Aorta (tissue), 5 donors: ENCODE measurements around the gene TRIM47. TPM values are rescaled to one million over a fixed set of nuclear protein-coding genes. Genes with fewer than 3 reads are reported as not detected.
"Not testable (repeated sequence)": the region's sequence is repeated elsewhere in the genome, so short reads cannot be mapped to it uniquely, and the experiment has no call there.

Experiments
- ATAC-seq: fragments of 200-7000 bp; cut with Tn5 transposase; one replicate; pipeline ENCODE4 v1.9.1; 2022; ENCODE audit warnings: moderate library complexity; ENCODE audit not compliant: low FRiP score
- DNase-seq, 2 donors: peaks; one replicate each; pipeline ENCODE4 v3.0.0-alpha.2; 2020
- H3K27ac ChIP-seq, 2 donors: one replicate each; pipeline ENCODE4 v1.5.1; 2013; ENCODE audit warnings: low read length in 2 of 2, mild to moderate bottlenecking in 2 of 2, moderate library complexity in 2 of 2, control low read depth in 1 of 2, inconsistent platforms in 1 of 2, low read depth in 1 of 2
- H3K27me3 ChIP-seq, 2 donors: one replicate each; pipeline ENCODE4 v1.6.1; 2013; ENCODE audit warnings: control low read depth in 1 of 2, low read length in 1 of 2, mild to moderate bottlenecking in 1 of 2, moderate library complexity in 1 of 2; ENCODE audit not compliant: insufficient read depth in 2 of 2, control insufficient read depth in 1 of 2
- H3K36me3 ChIP-seq, 2 donors: one replicate each; pipeline ENCODE4 v1.6.1; 2013; ENCODE audit warnings: control low read depth in 1 of 2, low read length in 1 of 2, mild to moderate bottlenecking in 1 of 2; ENCODE audit not compliant: insufficient read depth in 2 of 2, control insufficient read depth in 1 of 2
- H3K4me1 ChIP-seq, 2 donors: one replicate each; pipeline ENCODE4 v1.6.1; 2013; ENCODE audit warnings: low read length in 2 of 2, control low read depth in 1 of 2, mild to moderate bottlenecking in 1 of 2, moderate library complexity in 1 of 2; ENCODE audit not compliant: insufficient read depth in 2 of 2, control insufficient read depth in 1 of 2
- H3K4me3 ChIP-seq, 2 donors: one replicate each; pipeline ENCODE4 v1.5.1; 2013; ENCODE audit warnings: low read length in 2 of 2, control low read depth in 1 of 2, mild to moderate bottlenecking in 1 of 2
- H3K9me3 ChIP-seq: one replicate; pipeline ENCODE4 v1.6.1; 2013; ENCODE audit warnings: mild to moderate bottlenecking, low read length; ENCODE audit not compliant: control insufficient read depth
- WGBS, 2 donors: extraction: QIAGEN DNeasy Blood & Tissue Kit; methylation state at CpG; one replicate each; pipeline ENCODE4 v1.1.7; 2013; 5-methylcytosine and 5-hydroxymethylcytosine counted together
- intact Hi-C, 2 donors: fragments of 100-400 bp; cut with DNase I; formaldehyde crosslinking; loops; one replicate each; pipeline versions ENCODE4 v1.14.2 to v1.15.0; 2022
- polyA plus RNA-seq, 2 donors: library from polyadenylated mRNA; stranded (reverse); fragments of 200-250 nt; gene quantifications; one replicate each; pipeline ENCODE4 v1.2.3, GENCODE V29; 2013
- total RNA-seq, 2 donors: library from RNA; stranded (reverse); fragmentation: NEBNext Ultra II Directional; extraction: Animal tissue kit (Norgen Biotek cat#: 25700); gene quantifications; one replicate each; pipeline ENCODE4 v1.2.1, GENCODE V29; 2021
- donor health status: healthy with polysubstance abuse.
- donor health status: Bipolar disorder and iron deficiency.
- donor health status: DM: no; HTN: no; CAD: no.
- donor health status: DM: no; HTN: no; CAD: no.
- donor health status: DM: yes; HTN: yes; CAD: no.

Gene TRIM47
- total and polyA plus RNA-seq, 4 donors, result 15.7 to 88.5 (median 43.7) TPM

GRCh38 chr17:75875940-75876189 lies 2.5 kb downstream of the TRIM47 start:
- Histone ChIP-seq H3K4me1 (peaks cover 0 to 3% of the 10 kb centered on the region in 2 donors), H3K9me3 (no peaks in the 10 kb centered on the region), H3K27ac (peak overlapping the region; percentile 29 to 90), H3K27me3 (no peaks in the 10 kb centered on the region), H3K36me3 (no peaks in the 10 kb centered on the region), H3K4me3 (no peak overlapping the region)
- peak; percentile 27 for ATAC-seq
- 6 to 10% methylated on average over 5 of the region's 5 CpGs for WGBS, 2 donors
- no peak for DNase-seq
- intact Hi-C loops, result loop anchor here in 1 of 2 donors (5.0 kb wide), 2 partner anchors 99 to 359 kb away; partner anchors contain the start of genes CASKIN2 and TSEN54

- Histone ChIP-seq H3K27me3 (no peaks in the 10 kb centered on the region), H3K4me1 (peaks cover 0 to 3% of the 10 kb centered on the region in 2 donors), H3K27ac (peak overlapping the region; percentile 29 to 90), H3K9me3 (no peaks in the 10 kb centered on the region), H3K36me3 (no peaks in the 10 kb centered on the region), H3K4me3 (no peak overlapping the region)
- WGBS, 2 donors, result 21% methylated on average over 18 of the region's 18 CpGs
- peak; percentile 88 to 89 for DNase-seq
- ATAC-seq, result peak; percentile 2
- intact Hi-C loops, result loop anchor here in 1 of 2 donors (5.0 kb wide), 2 partner anchors 98 to 358 kb away; partner anchors contain the start of genes CASKIN2 and TSEN54
Observed at GRCh38 chr17:75875182-75875939, 3.0 kb downstream of the TRIM47 start.

GRCh38 chr17:75874323-75875181 lies 3.8 kb downstream of the TRIM47 start:
- Histone ChIP-seq H3K4me3 (no peak overlapping the region), H3K27ac (peak overlapping the region; percentile 20 to 90), H3K9me3 (no peaks in the 10 kb centered on the region), H3K36me3 (no peaks in the 10 kb centered on the region), H3K4me1 (peaks cover 0 to 3% of the 10 kb centered on the region in 2 donors), H3K27me3 (no peaks in the 10 kb centered on the region)
- DNase-seq, result peak; percentile 44 to 78
- 70 to 77% methylated on average over 36 to 38 of the region's 38 CpGs for WGBS, 2 donors
- no peak for ATAC-seq
- intact Hi-C loops, result loop anchor here in 1 of 2 donors (5.0 kb wide), 2 partner anchors 97 to 357 kb away; partner anchors contain the start of genes CASKIN2 and TSEN54

- no peaks in the 10 kb centered on the region for H3K36me3 ChIP-seq
- H3K27me3 ChIP-seq, result no peaks in the 10 kb centered on the region
- H3K27ac ChIP-seq, result peak overlapping the region; percentile 90
- DNase-seq (peak; percentile 61 to 79), ATAC-seq (no peak)
- H3K4me1 ChIP-seq, result peaks cover 0 to 3% of the 10 kb centered on the region in 2 donors
- no peaks in the 10 kb centered on the region for H3K9me3 ChIP-seq
- no peak overlapping the region for H3K4me3 ChIP-seq
- intact Hi-C loops, result no loop called here
- 6 to 12% methylated on average over 11 of the region's 11 CpGs for WGBS, 2 donors
Observed at GRCh38 chr17:75873587-75874322, 4.6 kb downstream of the TRIM47 start.

GRCh38 chr17:75872434-75873351 lies 5.7 kb downstream of the TRIM47 start:
- peak; percentile 70 for ATAC-seq
- H3K9me3 ChIP-seq, result no peaks in the 10 kb centered on the region
- peaks cover 0 to 3% of the 10 kb centered on the region in 2 donors for H3K4me1 ChIP-seq
- H3K4me3 ChIP-seq, result no peak overlapping the region
- no peaks in the 10 kb centered on the region for H3K27me3 ChIP-seq
- H3K27ac ChIP-seq, result peak overlapping the region; percentile 90 to 97
- H3K36me3 ChIP-seq, result no peaks in the 10 kb centered on the region
- 5 to 9% methylated on average over 13 of the region's 13 CpGs for WGBS, 2 donors
- peak; percentile 93 to 94 for DNase-seq
- intact Hi-C loops, result no loop called here

- H3K9me3 ChIP-seq, ATAC-seq, H3K4me1 ChIP-seq, H3K36me3 ChIP-seq, H3K27me3 ChIP-seq, H3K4me3 ChIP-seq, DNase-seq, intact Hi-C loops: not testable (repeated sequence)
- 18 to 20% methylated on average over 10 of the region's 10 CpGs for whole genome bisulfite sequencing, 2 donors
- H3K27ac ChIP-seq, result peak overlapping the region in 1 of 2 donors; percentile 78
Observed at GRCh38 chr17:75870228-75870627, 8.2 kb downstream of the TRIM47 start.

GRCh38 chr17:75869282-75870141 lies 8.9 kb downstream of the TRIM47 start:
- Histone ChIP-seq H3K9me3 (no peaks in the 10 kb centered on the region), H3K27ac (peak overlapping the region; percentile 5 to 78), H3K27me3 (no peaks in the 10 kb centered on the region), H3K36me3 (no peaks in the 10 kb centered on the region), H3K4me1 (no peaks in the 10 kb centered on the region), H3K4me3 (no peak overlapping the region)
- intact Hi-C loops, result no loop called here
- ATAC-seq (peak; percentile 63), DNase-seq (peak; percentile 81 to 86)
- WGBS, 2 donors, result 6 to 7% methylated on average over 23 of the region's 23 CpGs
